ENCODE data around the gene PALB2. TPM values are rescaled to one million over a fixed set of nuclear protein-coding genes. Genes with fewer than 3 reads are reported as not detected.

The PALB2 gene
- total and polyA plus RNA-seq, 9 of the 15 experiments (the other 6 are each of a cell fraction or from before 2014, with no cell fraction given) = 7.0 to 25.8 (median 15.2) TPM

DNA sequence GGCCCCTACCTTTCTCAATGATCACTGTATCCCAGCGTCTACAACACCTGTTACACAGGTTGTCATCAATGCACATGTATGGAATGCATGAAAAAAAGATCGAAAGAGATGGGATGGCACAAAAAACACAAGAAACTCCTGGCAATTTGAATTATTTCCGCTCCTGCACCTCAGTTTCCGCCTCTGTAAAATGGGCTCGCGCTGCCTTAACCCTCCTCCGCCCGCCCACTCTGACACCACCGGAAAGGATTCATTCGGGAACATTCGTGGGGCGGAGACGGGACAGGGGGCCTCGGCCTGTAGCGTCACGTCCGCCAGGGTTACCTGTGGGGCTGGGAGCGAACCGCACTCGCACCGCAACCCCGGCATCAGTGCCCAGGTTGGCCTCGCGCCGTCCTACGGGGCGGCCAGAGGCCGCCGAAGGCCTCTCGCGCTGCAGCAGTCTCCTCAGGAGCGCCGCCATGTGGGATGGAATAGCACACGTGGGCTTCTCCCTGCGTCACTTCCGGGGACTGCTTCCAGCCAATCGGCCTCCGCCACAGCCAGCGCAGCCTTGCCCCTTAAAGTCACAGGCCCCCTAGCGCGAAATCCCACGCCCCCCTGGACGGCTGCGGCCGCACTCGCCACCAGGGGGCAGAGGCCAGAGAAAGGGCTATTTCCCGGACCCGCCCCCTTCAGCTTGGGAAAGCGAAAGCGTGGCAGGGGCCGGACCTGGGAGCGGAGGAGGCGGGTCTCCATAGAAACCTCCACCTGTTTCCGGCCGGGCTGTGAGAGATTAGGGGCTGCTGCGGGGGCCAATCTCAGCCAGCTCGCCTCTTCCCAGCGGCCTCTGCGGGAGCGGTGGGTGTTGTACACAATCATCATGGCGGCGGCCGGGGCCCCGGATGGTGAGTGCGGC lies 84.0 kb downstream of the PALB2 start, which contains the start of the genes EARS2 and UBFD1 (continued):
- TF ChIP-seq, protein P1, sequence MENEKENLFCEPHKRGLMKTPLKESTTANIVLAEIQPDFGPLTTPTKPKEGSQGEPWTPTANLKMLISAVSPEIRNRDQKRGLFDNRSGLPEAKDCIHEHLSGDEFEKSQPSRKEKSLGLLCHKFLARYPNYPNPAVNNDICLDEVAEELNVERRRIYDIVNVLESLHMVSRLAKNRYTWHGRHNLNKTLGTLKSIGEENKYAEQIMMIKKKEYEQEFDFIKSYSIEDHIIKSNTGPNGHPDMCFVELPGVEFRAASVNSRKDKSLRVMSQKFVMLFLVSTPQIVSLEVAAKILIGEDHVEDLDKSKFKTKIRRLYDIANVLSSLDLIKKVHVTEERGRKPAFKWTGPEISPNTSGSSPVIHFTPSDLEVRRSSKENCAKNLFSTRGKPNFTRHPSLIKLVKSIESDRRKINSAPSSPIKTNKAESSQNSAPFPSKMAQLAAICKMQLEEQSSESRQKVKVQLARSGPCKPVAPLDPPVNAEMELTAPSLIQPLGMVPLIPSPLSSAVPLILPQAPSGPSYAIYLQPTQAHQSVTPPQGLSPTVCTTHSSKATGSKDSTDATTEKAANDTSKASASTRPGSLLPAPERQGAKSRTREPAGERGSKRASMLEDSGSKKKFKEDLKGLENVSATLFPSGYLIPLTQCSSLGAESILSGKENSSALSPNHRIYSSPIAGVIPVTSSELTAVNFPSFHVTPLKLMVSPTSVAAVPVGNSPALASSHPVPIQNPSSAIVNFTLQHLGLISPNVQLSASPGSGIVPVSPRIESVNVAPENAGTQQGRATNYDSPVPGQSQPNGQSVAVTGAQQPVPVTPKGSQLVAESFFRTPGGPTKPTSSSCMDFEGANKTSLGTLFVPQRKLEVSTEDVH (IDR thresholded peaks at IDR 0.05; ENCODE audit: low read depth, partially characterized antibody) = peak; percentile 80
- TF ChIP-seq ARID3A (IDR thresholded peaks at IDR 0.05; ENCODE audit: borderline replicate concordance, low read depth, low read length) (no peak), KAT7 (CRISPR knock-in tag; IDR thresholded peaks at IDR 0.05; ENCODE audit: borderline replicate concordance) (peak; percentile 25; the same call in 1 of the 2 replicates), ZNF143 (CRISPR knock-in tag; IDR thresholded peaks at IDR 0.05) (peak; percentile 74), MBD2 (IDR thresholded peaks at IDR 0.05; ENCODE audit: borderline replicate concordance, low read depth) (peak; percentile 57), PHF20 (IDR thresholded peaks at IDR 0.05; ENCODE audit: partially characterized antibody) (peak; percentile 82), RBM14 (IDR thresholded peaks at IDR 0.05; ENCODE audit: borderline replicate concordance, insufficient read depth, low read depth, low read length) (no peak), CBX3 (IDR thresholded peaks at IDR 0.05; ENCODE audit: borderline replicate concordance in 1 of 2, low read length in 2 of 2) (peak in 1 of 2 experiments; percentile 46; a peak in 2 of 3 replicates), RB1 (IDR thresholded peaks at IDR 0.05; ENCODE audit: low read depth) (peak; percentile 79; the same call in 1 of the 2 replicates), HMG20B (CRISPR knock-in tag; IDR thresholded peaks at IDR 0.05) (no peak), KLF6 (CRISPR knock-in tag; IDR thresholded peaks at IDR 0.05; ENCODE audit: borderline replicate concordance) (no peak), SMAD1 (IDR thresholded peaks at IDR 0.05; ENCODE audit: low read depth, low read length, partially characterized antibody) (no peak), DIDO1 (tag; IDR thresholded peaks at IDR 0.05; ENCODE audit: low read depth) (no peak)
- TF ChIP-seq, protein P2, sequence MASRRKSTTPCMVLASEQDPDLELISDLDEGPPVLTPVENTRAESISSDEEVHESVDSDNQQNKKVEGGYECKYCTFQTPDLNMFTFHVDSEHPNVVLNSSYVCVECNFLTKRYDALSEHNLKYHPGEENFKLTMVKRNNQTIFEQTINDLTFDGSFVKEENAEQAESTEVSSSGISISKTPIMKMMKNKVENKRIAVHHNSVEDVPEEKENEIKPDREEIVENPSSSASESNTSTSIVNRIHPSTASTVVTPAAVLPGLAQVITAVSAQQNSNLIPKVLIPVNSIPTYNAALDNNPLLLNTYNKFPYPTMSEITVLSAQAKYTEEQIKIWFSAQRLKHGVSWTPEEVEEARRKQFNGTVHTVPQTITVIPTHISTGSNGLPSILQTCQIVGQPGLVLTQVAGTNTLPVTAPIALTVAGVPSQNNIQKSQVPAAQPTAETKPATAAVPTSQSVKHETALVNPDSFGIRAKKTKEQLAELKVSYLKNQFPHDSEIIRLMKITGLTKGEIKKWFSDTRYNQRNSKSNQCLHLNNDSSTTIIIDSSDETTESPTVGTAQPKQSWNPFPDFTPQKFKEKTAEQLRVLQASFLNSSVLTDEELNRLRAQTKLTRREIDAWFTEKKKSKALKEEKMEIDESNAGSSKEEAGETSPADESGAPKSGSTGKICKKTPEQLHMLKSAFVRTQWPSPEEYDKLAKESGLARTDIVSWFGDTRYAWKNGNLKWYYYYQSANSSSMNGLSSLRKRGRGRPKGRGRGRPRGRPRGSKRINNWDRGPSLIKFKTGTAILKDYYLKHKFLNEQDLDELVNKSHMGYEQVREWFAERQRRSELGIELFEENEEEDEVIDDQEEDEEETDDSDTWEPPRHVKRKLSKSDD (conservative IDR thresholded peaks at IDR 0.05; ENCODE audit: low read length) = 0 out of 2 replicates have a peak, but pooled peaks have one; percentile 20
- TF ChIP-seq, protein P3, sequence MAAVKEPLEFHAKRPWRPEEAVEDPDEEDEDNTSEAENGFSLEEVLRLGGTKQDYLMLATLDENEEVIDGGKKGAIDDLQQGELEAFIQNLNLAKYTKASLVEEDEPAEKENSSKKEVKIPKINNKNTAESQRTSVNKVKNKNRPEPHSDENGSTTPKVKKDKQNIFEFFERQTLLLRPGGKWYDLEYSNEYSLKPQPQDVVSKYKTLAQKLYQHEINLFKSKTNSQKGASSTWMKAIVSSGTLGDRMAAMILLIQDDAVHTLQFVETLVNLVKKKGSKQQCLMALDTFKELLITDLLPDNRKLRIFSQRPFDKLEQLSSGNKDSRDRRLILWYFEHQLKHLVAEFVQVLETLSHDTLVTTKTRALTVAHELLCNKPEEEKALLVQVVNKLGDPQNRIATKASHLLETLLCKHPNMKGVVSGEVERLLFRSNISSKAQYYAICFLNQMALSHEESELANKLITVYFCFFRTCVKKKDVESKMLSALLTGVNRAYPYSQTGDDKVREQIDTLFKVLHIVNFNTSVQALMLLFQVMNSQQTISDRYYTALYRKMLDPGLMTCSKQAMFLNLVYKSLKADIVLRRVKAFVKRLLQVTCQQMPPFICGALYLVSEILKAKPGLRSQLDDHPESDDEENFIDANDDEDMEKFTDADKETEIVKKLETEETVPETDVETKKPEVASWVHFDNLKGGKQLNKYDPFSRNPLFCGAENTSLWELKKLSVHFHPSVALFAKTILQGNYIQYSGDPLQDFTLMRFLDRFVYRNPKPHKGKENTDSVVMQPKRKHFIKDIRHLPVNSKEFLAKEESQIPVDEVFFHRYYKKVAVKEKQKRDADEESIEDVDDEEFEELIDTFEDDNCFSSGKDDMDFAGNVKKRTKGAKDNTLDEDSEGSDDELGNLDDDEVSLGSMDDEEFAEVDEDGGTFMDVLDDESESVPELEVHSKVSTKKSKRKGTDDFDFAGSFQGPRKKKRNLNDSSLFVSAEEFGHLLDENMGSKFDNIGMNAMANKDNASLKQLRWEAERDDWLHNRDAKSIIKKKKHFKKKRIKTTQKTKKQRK (IDR thresholded peaks at IDR 0.05; ENCODE audit: borderline replicate concordance, low read depth, low read length) = no peak

Measured in K562 (cell line).